Ovary (tissue), 9 donors: ENCODE measurements around the gene PNPLA6. TPM values are rescaled to one million over a fixed set of nuclear protein-coding genes. Genes with fewer than 3 reads are reported as not detected.
A peak's percentile ranks its signal among the peaks of the same experiment; 100 is the strongest.

Experiments
- DNase-seq, 5 donors: peaks; one replicate each; pipeline ENCODE4 v3.0.0-alpha.2; 2019 to 2020
- H3K27ac ChIP-seq, 2 donors: fragments of 200-600 bp; one replicate each; pipeline versions ENCODE4 v1.5.1 to v1.8.0; 2019 to 2022
- H3K27me3 ChIP-seq: fragments of 200-600 bp; one replicate; pipeline ENCODE4 v1.8.0; 2022
- H3K36me3 ChIP-seq: fragments of 200-600 bp; sonication (generic); one replicate; pipeline ENCODE4 v1.5.1; 2019
- H3K4me1 ChIP-seq: one replicate; pipeline ENCODE4 v1.8.1; 2013; ENCODE audit warnings: mild to moderate bottlenecking, moderate library complexity; ENCODE audit not compliant: insufficient read depth
- H3K4me3 ChIP-seq: fragments of 200-600 bp; sonication (generic); one replicate; pipeline ENCODE4 v1.5.1; 2017
- H3K9me3 ChIP-seq, 2 donors: fragments of 200-600 bp in 1 of 2; sonication (generic) in 1 of 2; one replicate each; pipeline versions ENCODE4 v1.5.1 to v1.8.1; 2013 to 2019; ENCODE audit warnings: mild to moderate bottlenecking in 1 of 2, moderate library complexity in 1 of 2
- EP300 ChIP-seq: sonication (generic); formaldehyde crosslinking; IDR thresholded peaks from one replicate; pipeline ENCODE4 v1.6.1; 2017; ENCODE audit warnings: antibody characterized with exemption
- POLR2A ChIP-seq: fragments of 450-650 bp; IDR thresholded peaks from one replicate; pipeline ENCODE4 v1.6.1; 2017; ENCODE audit warnings: antibody characterized with exemption, mild to moderate bottlenecking, moderate library complexity
- WGBS, 3 donors: extraction: QIAGEN DNeasy Blood & Tissue Kit in 1 of 3; methylation state at CpG; one replicate each; pipeline versions ENCODE4 v1.1.5 to v1.1.7; 2013 to 2017; 5-methylcytosine and 5-hydroxymethylcytosine counted together
- intact Hi-C, 4 donors: fragments of 100-400 bp; cut with DNase I; formaldehyde crosslinking; loops; one replicate each; pipeline versions ENCODE4 v1.11.0 to v1.15.1; 2022 to 2023
- polyA plus RNA-seq, 2 donors: library from polyadenylated mRNA; stranded (reverse); fragments of 200-250 nt in 1 of 2; fragments of 350-450 nt in 1 of 2; fragmentation: Illumina TruSeq in 1 of 2; extraction: RNeasy Lipid Tissue Mini Kit (QIAGEN cat#74804) in 1 of 2; gene quantifications; one replicate each; pipeline ENCODE4 v1.2.3, GENCODE V29; 2013 to 2014
- total RNA-seq, 7 donors: library from RNA; depleted of rRNA in 2 of 7; stranded (reverse); fragments of >200 nt in 2 of 7; fragmentation: NEBNext Ultra II Directional in 3 of 7; extraction: Animal tissue kit (Norgen Biotek cat#: 25700) in 3 of 7; gene quantifications; one replicate each; pipeline versions ENCODE4 v1.1.0 to v1.2.4, GENCODE V29; 2016 to 2023
- TF ChIP-seq, protein P1 (sequence below), 3 donors: fragments of 450-650 bp in 2 of 3; fragments of 200-600 bp in 1 of 3; IDR thresholded peaks; one replicate each; pipeline versions ENCODE4 v1.5.1 to v1.8.0; 2016 to 2022; ENCODE audit warnings: antibody characterized with exemption in 3 of 3, mild to moderate bottlenecking in 1 of 3
- donor health status: DM: no; HTN: no; CAD: no; lungs with moderate emphysema.
- donor health status: DM: no; HTN: no; CAD: no.
- donor health status: Bipolar disorder and iron deficiency.
- donor health status: DM: yes; HTN: yes; CAD: no.
- donor health status: DM: no; HTN: no; CAD: no.
- donor health status: DM: yes; HTN: yes; CAD: no.

Gene PNPLA6
- total and polyA plus RNA-seq, 9 donors: 19.0 to 69.1 (median 52.0) TPM

DNA sequence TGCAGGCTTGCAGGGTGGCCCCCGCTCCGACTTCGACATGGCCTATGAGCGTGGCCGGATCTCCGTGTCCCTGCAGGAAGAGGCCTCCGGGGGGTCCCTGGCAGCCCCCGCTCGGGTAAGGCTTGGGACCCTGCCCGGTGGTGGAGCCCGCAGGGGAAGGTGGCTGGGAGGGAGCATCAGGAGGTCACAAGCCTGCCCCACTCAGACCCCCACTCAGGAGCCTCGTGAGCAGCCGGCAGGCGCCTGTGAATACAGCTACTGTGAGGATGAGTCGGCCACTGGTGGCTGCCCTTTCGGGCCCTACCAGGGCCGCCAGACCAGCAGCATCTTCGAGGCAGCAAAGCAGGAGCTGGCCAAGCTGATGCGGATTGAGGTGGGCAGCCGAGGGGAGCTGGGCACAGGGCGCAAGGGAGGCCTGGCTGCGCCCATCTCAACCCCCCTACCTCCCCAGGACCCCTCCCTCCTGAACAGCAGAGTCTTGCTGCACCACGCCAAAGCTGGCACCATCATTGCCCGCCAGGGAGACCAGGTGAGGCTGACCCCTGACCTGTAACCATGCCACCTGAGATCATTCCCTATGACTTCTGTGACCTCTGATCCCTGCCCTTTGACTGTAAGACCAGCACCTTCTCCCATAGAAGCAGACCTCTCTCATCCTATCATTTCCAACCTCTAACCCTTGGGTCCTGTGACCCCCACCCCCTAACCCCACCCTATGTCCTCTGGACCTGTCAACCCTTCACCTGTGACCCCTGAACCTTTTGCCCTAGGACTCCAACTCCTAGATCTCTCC, 7.2 kb downstream of the PNPLA6 start:
- intact Hi-C loops: loop anchor here in 2 of 4 donors (10.0 kb wide), 2 partner anchors 148 to 188 kb away; no protein-coding TSS in a partner anchor
- peak in 1 of 5 donors; percentile 18 for DNase-seq
- no peak overlapping the region for H3K4me3 ChIP-seq
- no peaks in the 10 kb centered on the region for H3K9me3 ChIP-seq
- H3K4me1 ChIP-seq: no peaks in the 10 kb centered on the region
- H3K36me3 ChIP-seq: no peaks in the 10 kb centered on the region
- WGBS, 3 donors: 92 to 93% (median 93%) methylated on average over 19 to 24 of the region's 24 CpGs
- no peak overlapping the region for H3K27ac ChIP-seq
- TF ChIP-seq, protein P1, sequence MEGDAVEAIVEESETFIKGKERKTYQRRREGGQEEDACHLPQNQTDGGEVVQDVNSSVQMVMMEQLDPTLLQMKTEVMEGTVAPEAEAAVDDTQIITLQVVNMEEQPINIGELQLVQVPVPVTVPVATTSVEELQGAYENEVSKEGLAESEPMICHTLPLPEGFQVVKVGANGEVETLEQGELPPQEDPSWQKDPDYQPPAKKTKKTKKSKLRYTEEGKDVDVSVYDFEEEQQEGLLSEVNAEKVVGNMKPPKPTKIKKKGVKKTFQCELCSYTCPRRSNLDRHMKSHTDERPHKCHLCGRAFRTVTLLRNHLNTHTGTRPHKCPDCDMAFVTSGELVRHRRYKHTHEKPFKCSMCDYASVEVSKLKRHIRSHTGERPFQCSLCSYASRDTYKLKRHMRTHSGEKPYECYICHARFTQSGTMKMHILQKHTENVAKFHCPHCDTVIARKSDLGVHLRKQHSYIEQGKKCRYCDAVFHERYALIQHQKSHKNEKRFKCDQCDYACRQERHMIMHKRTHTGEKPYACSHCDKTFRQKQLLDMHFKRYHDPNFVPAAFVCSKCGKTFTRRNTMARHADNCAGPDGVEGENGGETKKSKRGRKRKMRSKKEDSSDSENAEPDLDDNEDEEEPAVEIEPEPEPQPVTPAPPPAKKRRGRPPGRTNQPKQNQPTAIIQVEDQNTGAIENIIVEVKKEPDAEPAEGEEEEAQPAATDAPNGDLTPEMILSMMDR (IDR thresholded peaks at IDR 0.05): no peak
- no peak for TF ChIP-seq EP300
- TF ChIP-seq POLR2A: no peak
- no peaks in the 10 kb centered on the region for H3K27me3 ChIP-seq

DNA sequence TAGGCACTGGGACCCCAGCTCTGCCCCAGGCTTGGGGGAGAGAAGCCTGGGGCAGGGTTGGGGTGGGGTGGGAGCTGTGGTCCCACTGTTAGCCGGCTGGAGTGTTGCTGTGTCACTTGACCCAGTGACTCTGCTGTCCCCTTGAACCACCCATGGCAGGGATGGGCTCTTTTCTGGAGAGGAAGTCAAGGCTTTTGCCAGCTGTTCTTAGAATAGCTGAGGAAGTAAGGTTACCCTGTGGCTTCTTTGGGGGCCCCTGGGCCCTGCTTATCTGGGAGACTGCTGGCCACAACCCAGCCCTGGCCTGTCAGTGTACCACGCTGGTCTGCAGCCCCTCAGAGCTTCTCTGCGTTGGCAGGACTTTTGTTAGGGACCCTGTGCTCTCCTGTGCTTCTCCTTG, 9.1 kb downstream of the PNPLA6 start:
- DNase-seq: peak in 1 of 5 donors; percentile 8
- intact Hi-C loops: loop anchor here in 2 of 4 donors (10.0 kb wide), 2 partner anchors 150 to 190 kb away; no protein-coding TSS in a partner anchor
- no peaks in the 10 kb centered on the region for H3K4me1 ChIP-seq
- TF ChIP-seq, protein P1 (IDR thresholded peaks at IDR 0.05): no peak
- TF ChIP-seq POLR2A: no peak
- TF ChIP-seq EP300: no peak
- whole genome bisulfite sequencing, 3 donors: 74 to 87% (median 83%) methylated on average over 3 of the region's 3 CpGs
- H3K9me3 ChIP-seq: no peaks in the 10 kb centered on the region
- no peak overlapping the region for H3K4me3 ChIP-seq
- H3K27me3 ChIP-seq: no peaks in the 10 kb centered on the region
- H3K36me3 ChIP-seq: no peaks in the 10 kb centered on the region
- no peak overlapping the region for H3K27ac ChIP-seq

DNA sequence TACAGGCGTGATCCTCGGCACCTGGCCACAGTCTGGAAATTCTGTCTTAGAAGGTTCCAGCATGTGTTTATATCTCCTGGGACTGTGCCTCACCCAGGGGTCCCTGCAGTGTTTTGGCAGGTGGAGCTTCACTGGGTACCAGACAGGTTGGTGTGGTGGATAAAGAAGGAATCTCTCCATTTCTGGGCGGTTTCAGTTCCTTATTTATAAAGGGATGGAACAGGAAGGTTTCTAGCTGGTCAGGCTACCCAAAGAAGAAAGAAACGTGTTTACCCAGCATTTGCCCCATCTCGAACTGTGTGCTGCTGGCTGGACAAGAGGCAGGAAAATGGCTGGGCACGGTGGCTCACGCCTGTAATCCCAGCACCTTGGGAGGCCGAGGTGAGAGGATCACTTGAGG, 9.8 kb downstream of the PNPLA6 start:
- no peaks in the 10 kb centered on the region for H3K36me3 ChIP-seq
- H3K27ac ChIP-seq: no peak overlapping the region
- H3K9me3 ChIP-seq: no peaks in the 10 kb centered on the region
- no peaks in the 10 kb centered on the region for H3K4me1 ChIP-seq
- intact Hi-C loops: loop anchor here in 2 of 4 donors (10.0 kb wide), 2 partner anchors 150 to 190 kb away; no protein-coding TSS in a partner anchor
- no peaks in the 10 kb centered on the region for H3K27me3 ChIP-seq
- H3K4me3 ChIP-seq: no peak overlapping the region
- DNase-seq: no peak
- WGBS, 3 donors: 86 to 91% (median 88%) methylated on average over 8 of the region's 8 CpGs
- TF ChIP-seq EP300 (no peak), POLR2A (no peak)
- TF ChIP-seq, protein P1 (IDR thresholded peaks at IDR 0.05): no peak

DNA sequence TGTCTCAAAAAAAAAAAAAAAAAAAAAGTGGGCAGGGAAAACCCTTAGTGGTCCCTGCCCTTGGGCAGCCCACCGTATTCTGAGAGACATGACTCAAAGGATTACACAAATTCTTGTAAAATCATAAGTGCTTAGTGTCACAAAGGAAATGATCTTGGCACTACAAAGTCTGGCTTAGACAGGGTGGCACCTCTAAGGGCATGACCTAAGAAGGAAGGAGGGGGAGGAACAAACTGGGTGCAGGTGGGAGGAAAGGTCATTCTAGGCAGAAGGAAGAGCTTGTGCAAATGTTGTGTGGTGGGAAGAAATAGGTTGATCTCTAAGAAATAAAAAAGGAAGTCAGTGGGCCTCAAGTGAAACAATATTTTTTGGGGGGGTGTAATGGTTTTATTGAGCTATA, 10.4 kb downstream of the PNPLA6 start:
- Histone ChIP-seq H3K4me1 (no peaks in the 10 kb centered on the region), H3K9me3 (no peaks in the 10 kb centered on the region), H3K4me3 (no peak overlapping the region), H3K36me3 (no peaks in the 10 kb centered on the region), H3K27ac (no peak overlapping the region), H3K27me3 (no peaks in the 10 kb centered on the region)
- intact Hi-C loops: loop anchor here in 2 of 4 donors (10.0 kb wide), 2 partner anchors 151 to 191 kb away; no protein-coding TSS in a partner anchor
- DNase-seq: no peak
- 71 to 78% (median 75%) methylated on average over 1 of the region's 1 CpG for WGBS, 3 donors
- TF ChIP-seq, protein P1 (IDR thresholded peaks at IDR 0.05): no peak
- TF ChIP-seq POLR2A (no peak), EP300 (no peak)
